HUES48 (cell line): ENCODE data around the gene UBASH3B.

Experiments
- H3K27ac ChIP-seq: one replicate; pipeline ENCODE4 v1.7.0; 2013; ENCODE audit warnings: low read depth, low read length, inconsistent platforms
- H3K27me3 ChIP-seq: 2 replicates; pipeline ENCODE4 v1.6.1; 2013; ENCODE audit warnings: mild to moderate bottlenecking, low read length; ENCODE audit not compliant: control insufficient read depth, insufficient read depth
- H3K36me3 ChIP-seq: 2 replicates; pipeline ENCODE4 v1.6.1; 2013; ENCODE audit warnings: low read length; ENCODE audit not compliant: control insufficient read depth, insufficient read depth
- H3K4me1 ChIP-seq: 2 replicates; pipeline ENCODE4 v1.6.1; 2013; ENCODE audit warnings: mild to moderate bottlenecking, low read length; ENCODE audit not compliant: control insufficient read depth, insufficient read depth
- H3K4me3 ChIP-seq: 2 replicates; pipeline ENCODE4 v1.5.1; 2013; ENCODE audit warnings: mild to moderate bottlenecking, low read depth, low read length
- H3K9ac ChIP-seq: 2 replicates; pipeline ENCODE4 v1.6.1; 2013; ENCODE audit warnings: mild to moderate bottlenecking, low read depth, low read length, moderate library complexity
- H3K9me3 ChIP-seq: 2 replicates; pipeline ENCODE4 v1.6.1; 2013; ENCODE audit warnings: low read length; ENCODE audit not compliant: control insufficient read depth, insufficient read depth

Gene UBASH3B

GRCh38 chr11:122788781-122789535 lies 133.4 kb downstream of the UBASH3B start:
- Histone ChIP-seq H3K4me1 (no peaks in the 10 kb centered on the region), H3K27ac (no peak overlapping the region), H3K27me3 (no peaks in the 10 kb centered on the region), H3K4me3 (no peak overlapping the region), H3K9me3 (no peaks in the 10 kb centered on the region), H3K9ac (no peak overlapping the region), H3K36me3 (no peaks in the 10 kb centered on the region)

GRCh38 chr11:122789907-122790306 lies 134.4 kb downstream of the UBASH3B start:
- H3K27me3 ChIP-seq: no peaks in the 10 kb centered on the region
- H3K4me3 ChIP-seq: no peak overlapping the region
- no peak overlapping the region for H3K9ac ChIP-seq
- H3K4me1 ChIP-seq: no peaks in the 10 kb centered on the region
- H3K36me3 ChIP-seq: no peaks in the 10 kb centered on the region
- H3K9me3 ChIP-seq: no peaks in the 10 kb centered on the region
- H3K27ac ChIP-seq: no peak overlapping the region

DNA sequence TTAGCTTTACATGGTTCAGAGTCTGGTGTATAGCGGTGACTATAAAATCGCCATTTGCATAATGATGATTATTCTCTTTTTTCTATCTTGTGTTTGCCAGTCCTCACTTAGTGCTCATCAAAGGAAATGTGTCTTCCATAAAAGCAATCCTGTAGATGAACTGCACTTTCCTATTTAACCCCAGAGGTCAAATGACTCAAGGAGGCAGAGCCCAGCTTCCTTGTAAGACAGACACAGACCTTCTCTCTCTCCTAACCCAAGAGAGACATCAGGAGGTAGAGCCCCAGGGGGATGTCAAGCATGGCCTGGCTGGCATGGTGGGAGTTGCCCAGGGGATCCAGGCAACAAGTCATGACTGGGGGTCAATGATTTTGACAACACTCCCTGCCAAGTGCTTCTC lies 135.9 kb downstream of the UBASH3B start:
- Histone ChIP-seq H3K9ac (no peak overlapping the region), H3K27me3 (no peaks in the 10 kb centered on the region), H3K36me3 (no peaks in the 10 kb centered on the region), H3K27ac (no peak overlapping the region), H3K4me3 (no peak overlapping the region), H3K9me3 (no peaks in the 10 kb centered on the region), H3K4me1 (no peaks in the 10 kb centered on the region)

DNA sequence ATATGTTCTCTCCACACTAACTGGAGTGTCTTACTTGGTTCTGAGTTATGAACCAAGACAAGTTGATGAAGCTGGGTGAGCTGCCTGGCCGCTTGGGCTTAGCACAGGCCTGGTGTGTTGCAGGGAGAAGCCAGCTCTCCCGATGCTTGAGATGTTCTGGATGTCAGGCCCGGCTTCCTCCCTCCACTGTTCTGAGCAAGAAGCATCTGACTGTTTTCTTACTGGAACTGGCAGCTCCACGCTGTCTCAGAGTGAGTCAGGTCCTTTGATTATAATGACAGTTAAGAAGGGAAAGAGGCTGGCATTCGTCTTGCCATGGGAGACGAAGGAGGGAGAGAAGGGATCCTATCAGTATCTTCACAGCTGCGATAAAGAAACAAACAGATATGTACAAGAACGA lies 136.3 kb downstream of the UBASH3B start:
- Histone ChIP-seq H3K27me3 (no peaks in the 10 kb centered on the region), H3K4me1 (no peaks in the 10 kb centered on the region), H3K9me3 (no peaks in the 10 kb centered on the region), H3K4me3 (no peak overlapping the region), H3K27ac (no peak overlapping the region), H3K9ac (no peak overlapping the region), H3K36me3 (peaks cover 2% of the 10 kb centered on the region; the same call in 1 of the 2 replicates)

GRCh38 chr11:122793515-122793914 lies 138.0 kb downstream of the UBASH3B start:
- Histone ChIP-seq H3K4me3 (no peak overlapping the region), H3K4me1 (no peaks in the 10 kb centered on the region), H3K36me3 (peaks cover 13% of the 10 kb centered on the region), H3K9me3 (no peaks in the 10 kb centered on the region), H3K27ac (no peak overlapping the region), H3K27me3 (no peaks in the 10 kb centered on the region), H3K9ac (no peak overlapping the region)

DNA sequence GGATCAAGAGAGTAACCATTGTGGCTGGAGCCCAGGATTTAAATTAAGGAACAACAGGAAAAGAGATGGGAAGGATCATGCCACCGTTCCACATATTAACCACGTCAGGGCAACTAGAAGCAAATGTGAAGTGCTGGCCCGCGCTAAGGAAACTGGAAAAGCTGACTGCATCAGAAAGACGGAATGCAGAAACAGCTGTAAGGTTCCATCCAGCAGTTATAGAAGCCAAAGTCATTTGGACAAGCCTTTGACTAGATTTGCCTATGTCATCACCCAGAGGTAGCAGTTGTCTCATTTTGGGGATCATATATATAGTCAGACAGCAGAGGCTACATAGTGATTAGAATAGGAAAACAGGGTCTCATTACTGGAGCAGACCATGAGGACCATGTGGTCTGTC lies 139.8 kb downstream of the UBASH3B start:
- H3K9me3 ChIP-seq: no peaks in the 10 kb centered on the region
- no peak overlapping the region for H3K9ac ChIP-seq
- H3K4me1 ChIP-seq: no peaks in the 10 kb centered on the region
- H3K27me3 ChIP-seq: no peaks in the 10 kb centered on the region
- no peak overlapping the region for H3K27ac ChIP-seq
- peaks cover 13% of the 10 kb centered on the region for H3K36me3 ChIP-seq
- H3K4me3 ChIP-seq: no peak overlapping the region

- Histone ChIP-seq H3K27me3 (no peaks in the 10 kb centered on the region), H3K9ac (no peak overlapping the region), H3K27ac (no peak overlapping the region), H3K36me3 (peaks cover 13% of the 10 kb centered on the region), H3K4me1 (no peaks in the 10 kb centered on the region), H3K9me3 (no peaks in the 10 kb centered on the region), H3K4me3 (no peak overlapping the region)
Measured at GRCh38 chr11:122796128-122796717, 140.7 kb downstream of the UBASH3B start.

DNA sequence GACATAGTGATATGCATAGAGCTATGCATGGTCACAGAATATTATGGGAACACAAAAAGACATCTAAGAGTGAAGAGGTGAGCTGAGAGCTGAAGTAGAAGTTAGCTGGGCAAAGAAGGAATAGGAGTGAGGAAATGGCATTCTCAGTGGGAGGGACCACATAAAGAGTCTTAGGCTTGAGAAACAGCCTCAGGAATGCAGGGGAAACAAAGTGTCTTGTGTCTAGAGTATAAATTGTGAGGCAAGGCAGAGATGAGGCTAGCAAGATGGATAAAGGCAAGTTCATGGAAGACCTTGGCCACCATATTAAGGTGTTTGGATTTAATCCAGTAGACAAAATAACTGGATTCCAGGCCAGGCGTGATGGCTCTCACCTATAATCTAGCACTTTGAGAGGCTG lies 142.1 kb downstream of the UBASH3B start:
- Histone ChIP-seq H3K4me3 (no peak overlapping the region), H3K4me1 (no peaks in the 10 kb centered on the region), H3K27ac (no peak overlapping the region), H3K9me3 (no peaks in the 10 kb centered on the region), H3K36me3 (peaks cover 13% of the 10 kb centered on the region), H3K9ac (no peak overlapping the region), H3K27me3 (no peaks in the 10 kb centered on the region)

- H3K9me3 ChIP-seq: no peaks in the 10 kb centered on the region
- H3K9ac ChIP-seq: no peak overlapping the region
- peaks cover 13% of the 10 kb centered on the region for H3K36me3 ChIP-seq
- no peaks in the 10 kb centered on the region; the same call in 1 of the 2 replicates for H3K4me1 ChIP-seq
- H3K4me3 ChIP-seq: no peak overlapping the region
- no peak overlapping the region for H3K27ac ChIP-seq
- no peaks in the 10 kb centered on the region for H3K27me3 ChIP-seq
Measured at GRCh38 chr11:122799406-122800105, 144.0 kb downstream of the UBASH3B start.

GRCh38 chr11:122802876-122803275 lies 147.4 kb downstream of the UBASH3B start:
- no peak overlapping the region for H3K4me3 ChIP-seq
- no peak overlapping the region for H3K9ac ChIP-seq
- no peaks in the 10 kb centered on the region for H3K27me3 ChIP-seq
- no peaks in the 10 kb centered on the region; the same call in 1 of the 2 replicates for H3K4me1 ChIP-seq
- 0 out of 2 replicates have a peak, but pooled peaks cover under 1% of the 10 kb centered on the region for H3K36me3 ChIP-seq
- no peak overlapping the region for H3K27ac ChIP-seq
- no peaks in the 10 kb centered on the region for H3K9me3 ChIP-seq

- Histone ChIP-seq H3K36me3 (no peaks in the 10 kb centered on the region), H3K4me1 (no peaks in the 10 kb centered on the region; the same call in 1 of the 2 replicates), H3K27ac (no peak overlapping the region), H3K9ac (no peak overlapping the region), H3K27me3 (no peaks in the 10 kb centered on the region), H3K9me3 (no peaks in the 10 kb centered on the region), H3K4me3 (no peak overlapping the region)
Measured at GRCh38 chr11:122803306-122803705, 147.8 kb downstream of the UBASH3B start.
